ENCODE data around the gene BLM. TPM values are rescaled to one million over a fixed set of nuclear protein-coding genes. Genes with fewer than 3 reads are reported as not detected.

The BLM gene
- total and polyA plus RNA-seq, 2 of the 4 experiments (the other 2 are of a cell fraction), result 2.5 to 6.5 TPM

- Histone ChIP-seq H2BK20ac (ENCODE audit: low read depth, low read length) (peak overlapping the region; percentile 92), H2AK9ac (replicated peaks; ENCODE audit: low read depth, low read length, poor library complexity) (peak overlapping the region; percentile 95), H3K9me1 (ENCODE audit: insufficient read depth, low read length) (peaks cover 18% of the 10 kb centered on the region), H2BK15ac (ENCODE audit: low read depth, low read length) (peak overlapping the region; percentile 90; the same call in 2 of the 3 replicates), H3K4me1 (ENCODE audit: control insufficient read depth, insufficient read depth, low read length) (peaks cover 20% of the 10 kb centered on the region), H4K8ac (ENCODE audit: low read depth in 2 of 2, low read length in 2 of 2) (peak overlapping the region; percentile 71 to 92), H3K18ac (ENCODE audit: low read depth, low read length) (peak overlapping the region; percentile 64), H3K9me3 (ENCODE audit: control insufficient read depth, insufficient read depth, low read length) (no peaks in the 10 kb centered on the region), H3K14ac (replicated peaks; ENCODE audit: low read depth, low read length) (peak overlapping the region; percentile 88), H3K56ac (ENCODE audit: extremely low read depth, insufficient read depth, low read length) (peak overlapping the region; percentile 39; the same call in 1 of the 2 replicates), H4K91ac (ENCODE audit: insufficient read depth, low read depth, low read length) (peak overlapping the region; percentile 87), H3K27me3 (ENCODE audit: control insufficient read depth, insufficient read depth, low read length) (no peaks in the 10 kb centered on the region), H3K79me1 (ENCODE audit: low read depth in 1 of 2, low read length in 2 of 2) (no peaks in the 10 kb centered on the region), H3K27ac (ENCODE audit: insufficient read depth, low read length) (peak overlapping the region; percentile 67), H4K5ac (ENCODE audit: low read depth, low read length) (peak overlapping the region; percentile 46), H4K20me1 (ENCODE audit: insufficient read depth, low read length) (peaks cover 5% of the 10 kb centered on the region), H3K23ac (ENCODE audit: low read depth, low read length) (peak overlapping the region; percentile 74), H3K4me2 (ENCODE audit: low read depth, low read length) (peak overlapping the region; percentile 10; the same call in 1 of the 2 replicates), H2BK120ac (ENCODE audit: low read depth, low read length) (peak overlapping the region; percentile 85), H2BK5ac (ENCODE audit: low read depth, low read length, poor library complexity, severe bottlenecking) (peak overlapping the region; percentile 90), H3K9ac (ENCODE audit: low read depth, low read length) (0 out of 2 replicates have a peak overlapping the region, but pooled peaks have one; percentile 1), H3K36me3 (ENCODE audit: control insufficient read depth, insufficient read depth, low read length) (no peaks in the 10 kb centered on the region), H3K4ac (ENCODE audit: low read depth, low read length) (peak overlapping the region; percentile 94), H2AFZ (replicated peaks; ENCODE audit: low read length, poor library complexity) (peak overlapping the region; percentile 79), H2AK5ac (ENCODE audit: low read depth, low read length) (peak overlapping the region; percentile 92; the same call in 1 of the 2 replicates), H3K4me3 (ENCODE audit: insufficient read depth, low read depth, low read length) (no peak overlapping the region)
- CTCF ChIA-PET, result no interaction called here
- dilution Hi-C loops (cut with HindIII; ENCODE audit: low sequenced_read_pairs, unreplicated experiment), result no loop called here
- ATAC-seq (ENCODE audit: low read depth), result peak; percentile 89
- WGBS, 2 experiments (ENCODE audit: extremely low coverage in 2 of 2, insufficient read length in 1 of 2), result 50% methylated on average over 2 of the region's 6 CpGs; no CpG with 5 or more reads in 1 of the 2 experiments
- BruUV-seq (replicated peaks), result no TSS peak
- in situ Hi-C loops (cut with MboI; ENCODE audit: low sequenced_read_pairs), result no loop called here
- POLR2A ChIA-PET (ENCODE audit: unreplicated experiment), result no interaction called here
- peak; percentile 98 for DNase-seq
- intact Hi-C loops (cut with micrococcal nuclease), result no loop called here
- TF ChIP-seq CEBPB (IDR thresholded peaks at IDR 0.05; ENCODE audit: low read depth, low read length), result no peak; the same call in 1 of the 2 replicates
- no peak for TF ChIP-seq MAZ (IDR thresholded peaks at IDR 0.05; ENCODE audit: borderline replicate concordance, low read depth, low read length)
- peak; percentile 9; the same call in 1 of the 2 replicates for TF ChIP-seq MAFK (IDR thresholded peaks at IDR 0.05; ENCODE audit: low read depth, low read length)
- TF ChIP-seq RAD21 (IDR thresholded peaks at IDR 0.05; ENCODE audit: low read length), result no peak
- no peak for TF ChIP-seq NFE2L2 (IDR thresholded peaks at IDR 0.05; ENCODE audit: low read depth, low read length)
- TF ChIP-seq POLR2A (IDR thresholded peaks at IDR 0.05; ENCODE audit: low read depth, low read length), result no peak
- TF ChIP-seq FOS (IDR thresholded peaks at IDR 0.05; ENCODE audit: low read depth, low read length), result peak; percentile 88
- TF ChIP-seq MXI1 (IDR thresholded peaks at IDR 0.05; ENCODE audit: borderline replicate concordance, low read depth, low read length), result peak; percentile 86; the same call in 1 of the 2 replicates
- TF ChIP-seq RFX5 (IDR thresholded peaks at IDR 0.05; ENCODE audit: low read depth, low read length), result no peak
- peak; percentile 53; the same call in 1 of the 2 replicates for TF ChIP-seq USF2 (IDR thresholded peaks at IDR 0.05; ENCODE audit: low read depth, low read length)
- 0 out of 2 replicates have a peak, but pooled peaks have one; percentile 8 for TF ChIP-seq SMC3 (IDR thresholded peaks at IDR 0.05; ENCODE audit: low read depth, low read length)
- no peak for TF ChIP-seq ELK1 (IDR thresholded peaks at IDR 0.05; ENCODE audit: borderline replicate concordance, low read depth, low read length)
- no peak for TF ChIP-seq CTCF (conservative IDR thresholded peaks at IDR 0.05; ENCODE audit: low read depth, low read length)
- no peak for TF ChIP-seq CHD1 (IDR thresholded peaks at IDR 0.05; ENCODE audit: low read depth, low read length)
- peak; percentile 48; the same call in 1 of the 2 replicates for TF ChIP-seq BHLHE40 (IDR thresholded peaks at IDR 0.05; ENCODE audit: low read depth, low read length)
These were observed 36.7 kb upstream of the BLM start for GRCh38 chr15:90680371-90680935.
